Kidney glomerular epithelial cell (primary cell): Measurements from ENCODE around the gene DHRS13.
"Not testable (repeated sequence)": the region's sequence is repeated elsewhere in the genome, so short reads cannot be mapped to it uniquely, and the experiment has no call there.

Source experiments
- DNase-seq: peaks from one replicate; lab custom pipeline; 2025; lab: John Stamatoyannopoulos, UW

Gene DHRS13

GRCh38 chr17:28903546-28903841 lies 615 bp upstream of the DHRS13 start:
- not testable (repeated sequence) for DNase-seq

- peak; percentile 33 for DNase-seq
Observed at GRCh38 chr17:28901866-28902818, 737 bp downstream of the DHRS13 start.

- no peak for DNase-seq
Observed at GRCh38 chr17:28900986-28901726, 1.7 kb downstream of the DHRS13 start.

GRCh38 chr17:28899212-28899815 lies 3.6 kb downstream of the DHRS13 start:
- no peak for DNase-seq

- no peak for DNase-seq
Observed at GRCh38 chr17:28898527-28898955, 4.3 kb downstream of the DHRS13 start.

GRCh38 chr17:28897769-28898526 lies 4.9 kb downstream of the DHRS13 start:
- DNase-seq, result no peak

- DNase-seq, result no peak
Observed at GRCh38 chr17:28896884-28897768, 5.8 kb downstream of the DHRS13 start, which contains the start of gene FLOT2. Gene FLOT2, minus strand, starts transcription at chr17:28897733. Its CDS starts 159 bp downstream, at chr17:28897574.

- no peak for DNase-seq
Observed at GRCh38 chr17:28896491-28896883, 6.4 kb downstream of the DHRS13 start.

GRCh38 chr17:28895794-28896447 lies 7.0 kb downstream of the DHRS13 start:
- DNase-seq, result no peak

GRCh38 chr17:28893248-28894183 lies 9.4 kb downstream of the DHRS13 start:
- DNase-seq, result not testable (repeated sequence)

- no peak for DNase-seq
Observed at GRCh38 chr17:28892024-28892423, 10.9 kb downstream of the DHRS13 start.

GRCh38 chr17:28891201-28891600 lies 11.7 kb downstream of the DHRS13 start:
- DNase-seq, result no peak

GRCh38 chr17:28889996-28890395 lies 12.9 kb downstream of the DHRS13 start:
- DNase-seq, result no peak

GRCh38 chr17:28888832-28889231 lies 14.0 kb downstream of the DHRS13 start:
- no peak for DNase-seq

GRCh38 chr17:28887871-28888471 lies 14.9 kb downstream of the DHRS13 start:
- DNase-seq, result no peak

GRCh38 chr17:28885951-28886350 lies 16.9 kb downstream of the DHRS13 start:
- DNase-seq, result no peak

GRCh38 chr17:28885363-28885762 lies 17.5 kb downstream of the DHRS13 start:
- no peak for DNase-seq

GRCh38 chr17:28883967-28884702 lies 18.7 kb downstream of the DHRS13 start:
- DNase-seq, result no peak
